GM12878 (cell line): ENCODE data around the gene HCFC2. TPM values are rescaled to one million over a fixed set of nuclear protein-coding genes. Genes with fewer than 3 reads are reported as not detected.
"Not testable (repeated sequence)": the region's sequence is repeated elsewhere in the genome, so short reads cannot be mapped to it uniquely, and the experiment has no call there.

Experiments
- ATAC-seq: fragments of 200-7000 bp; cut with Tn5 transposase; 3 replicates; pipeline ENCODE4 v1.9.1; 2020; ENCODE audit warnings: mild to moderate bottlenecking, moderate library complexity
- BruUV-seq: library from RNA; stranded (reverse); fragments of 400-500 nt; replicated peaks from 2 replicates; lab custom pipeline; 2021; lab: Mats Ljungman, UMichigan
- CTCF ChIA-PET: fragments of 300-600 bp; sonication (Branson Sonifier 250); formaldehyde crosslinking; extraction: SDS; loops from one replicate; lab custom pipeline; 2021; ENCODE audit warnings: inconsistent platforms; lab: Yijun Ruan, JAX
- POLR2A ChIA-PET: fragments of 350-600 bp; formaldehyde crosslinking; extraction: SDS; loops from one replicate; lab custom pipeline; 2021; ENCODE audit warnings: inconsistent platforms; lab: Charles Lee
- RAD21 ChIA-PET: fragments of 300-600 bp; sonication (Branson Sonifier 250); formaldehyde crosslinking; loops from one replicate; lab custom pipeline; 2023; ENCODE audit warnings: antibody characterized with exemption; ENCODE audit not compliant: unreplicated experiment; lab: Charles Lee
- SMC1A ChIA-PET: fragments of 300-600 bp; sonication (Branson Sonifier 250); formaldehyde crosslinking; loops from one replicate; lab custom pipeline; 2023; ENCODE audit not compliant: unreplicated experiment, uncharacterized antibody; lab: Charles Lee
- DNase-seq: peaks from one replicate; pipeline ENCODE4 v3.0.0-alpha.2; 2011; ENCODE audit warnings: low read depth, low spot score
- FAIRE-seq: peaks from 3 replicates; lab custom pipeline; 2011; peaks lifted over from hg19 to GRCh38; lab: Jason Lieb, UNC
- H2AFZ ChIP-seq: 2 replicates; pipeline ENCODE4 v1.6.0; 2011; ENCODE audit warnings: low read depth, low read length, control low read depth; ENCODE audit not compliant: control insufficient read depth
- H3K27ac ChIP-seq: 2 replicates; pipeline ENCODE4 v1.5.1; 2011; ENCODE audit warnings: control low read depth; ENCODE audit not compliant: control insufficient read depth, insufficient read depth
- H3K27me3 ChIP-seq, 2 experiments: replicated peaks in 1 of 2; 2 replicates each; pipeline versions ENCODE4 v1.6.0 to v1.6.1; 2011; ENCODE audit warnings: low read length in 1 of 2; ENCODE audit not compliant: control insufficient read depth in 2 of 2, insufficient read depth in 2 of 2
- H3K36me3 ChIP-seq, 2 experiments: 2 replicates each; pipeline ENCODE4 v1.5.1; 2011; ENCODE audit warnings: low read length in 1 of 2; ENCODE audit not compliant: control insufficient read depth in 2 of 2, insufficient read depth in 2 of 2
- H3K4me1 ChIP-seq: 2 replicates; pipeline ENCODE4 v1.6.1; 2011; ENCODE audit warnings: mild to moderate bottlenecking, low read length, moderate library complexity, mixed read lengths; ENCODE audit not compliant: control insufficient read depth, insufficient read depth
- H3K4me2 ChIP-seq: 2 replicates; pipeline ENCODE4 v1.6.0; 2011; ENCODE audit warnings: control low read depth; ENCODE audit not compliant: control insufficient read depth, insufficient read depth
- H3K4me3 ChIP-seq: fragments of 200-600 bp; sonication (generic); 2 replicates; pipeline ENCODE4 v1.5.1; 2016
- H3K79me2 ChIP-seq: 2 replicates; pipeline ENCODE4 v1.6.0; 2011; ENCODE audit warnings: low read length; ENCODE audit not compliant: control insufficient read depth, insufficient read depth
- H3K9ac ChIP-seq: 2 replicates; pipeline ENCODE4 v1.8.0; 2011; ENCODE audit warnings: low read length, control low read depth, mixed read lengths; ENCODE audit not compliant: control insufficient read depth, insufficient read depth
- H3K9me3 ChIP-seq: replicated peaks from 3 replicates; pipeline ENCODE4 v1.5.1; 2011; ENCODE audit warnings: mild to moderate bottlenecking, low read length; ENCODE audit not compliant: control insufficient read depth, insufficient read depth
- H4K20me1 ChIP-seq: 2 replicates; pipeline ENCODE4 v1.6.0; 2011; ENCODE audit not compliant: control insufficient read depth, insufficient read depth
- ASH2L ChIP-seq: fragments of 300-600, 200-600 bp; sonication (generic); IDR thresholded peaks from 2 replicates; pipeline ENCODE4 v1.6.1; 2017; ENCODE audit warnings: low read depth, mild to moderate bottlenecking, borderline replicate concordance
- GATAD2B ChIP-seq: fragments of 450-650 bp; conservative IDR thresholded peaks from 2 replicates; pipeline ENCODE4 v1.6.1; 2017; ENCODE audit warnings: low read depth, mild to moderate bottlenecking, moderate library complexity
- HDAC6 ChIP-seq: fragments of 200-600 bp; sonication (generic); IDR thresholded peaks from one replicate; pipeline ENCODE4 v1.8.0; 2017; ENCODE audit warnings: antibody characterized with exemption; ENCODE audit not compliant: unreplicated experiment
- IKZF1 ChIP-seq: fragments of 450-650 bp; conservative IDR thresholded peaks from 2 replicates; pipeline ENCODE4 v1.6.1; 2017; ENCODE audit warnings: antibody characterized with exemption, mild to moderate bottlenecking
- MYC ChIP-seq: IDR thresholded peaks from 2 replicates; pipeline ENCODE4 v1.6.1; 2011; ENCODE audit warnings: mild to moderate bottlenecking, low read length, moderate library complexity, inconsistent platforms; ENCODE audit not compliant: insufficient read depth, insufficient replicate concordance, insufficient read length, severe bottlenecking
- NFYA ChIP-seq: IDR thresholded peaks from 2 replicates; pipeline ENCODE4 v1.6.1; 2011; ENCODE audit warnings: low read depth, mild to moderate bottlenecking, low read length, improper control_type of control experiment, borderline replicate concordance
- PAX5 ChIP-seq: IDR thresholded peaks from 2 replicates; pipeline ENCODE4 v1.6.1; 2011; ENCODE audit warnings: low read depth, low read length, borderline replicate concordance
- RBBP5 ChIP-seq: fragments of 200-600 bp; sonication (generic); conservative IDR thresholded peaks from 2 replicates; pipeline ENCODE4 v1.6.1; 2016
- SREBF1 ChIP-seq: IDR thresholded peaks from 2 replicates; pipeline ENCODE4 v1.6.1; 2012; ENCODE audit warnings: mild to moderate bottlenecking, low read length
- ZNF384 ChIP-seq: IDR thresholded peaks from 2 replicates; pipeline ENCODE4 v1.6.1; 2012; ENCODE audit warnings: low read depth, mild to moderate bottlenecking, low read length, improper control_type of control experiment, borderline replicate concordance
- WGBS: methylation state at CpG from one replicate; pipeline ENCODE4 v1.1.6; 2016; ENCODE audit warnings: low lambda C conversion rate; ENCODE audit not compliant: insufficient replicate concordance, insufficient coverage; ENCODE audit errors: missing lambda C conversion rate; 5-methylcytosine and 5-hydroxymethylcytosine counted together
- in situ Hi-C: fragments of 300-500 bp; cut with MboI; formaldehyde crosslinking; loops from 9 replicates; pipeline ENCODE4 v1.14.3; 2018; ENCODE audit warnings: mixed read lengths
- intact Hi-C: fragments of 100-400 bp; cut with micrococcal nuclease; formaldehyde crosslinking; loops from one replicate; pipeline ENCODE4 v1.14.2; 2022; ENCODE audit not compliant: unreplicated experiment
- polyA plus RNA-seq, 11 experiments: library from polyadenylated mRNA; depleted of rRNA in 4 of 11; unstranded in 6 of 11; stranded (reverse) in 5 of 11; fragments of >200 nt; fragmentation: Nextera tagmentation in 4 of 11; fragmentation: Illumina TruSeq in 1 of 11; extraction: Ambion mirVana in 4 of 11; extraction: Trizol in 1 of 11; gene quantifications; 1 replicate in 1 of 11; 2 replicates in 10 of 11; pipeline versions ENCODE4 v1.2.1 to v1.2.3, GENCODE V29; 2011 to 2016; ENCODE audit warnings: inconsistent platforms in 2 of 11, missing spikeins in 2 of 11, low read depth in 1 of 11
- total RNA-seq, 4 experiments: library from RNA; depleted of rRNA in 3 of 4; stranded (reverse); fragments of >200 nt in 3 of 4; fragmentation: Illumina TruSeq in 1 of 4; extraction: Trizol in 1 of 4; gene quantifications; 2 replicates each; pipeline versions ENCODE4 v1.2.1 to v1.2.3, GENCODE V29; 2013 to 2021
- TF ChIP-seq, protein P1 (sequence below): IDR thresholded peaks from 2 replicates; pipeline ENCODE4 v1.6.1; 2012; ENCODE audit warnings: low read depth, low read length, improper control_type of control experiment
- TF ChIP-seq, protein P2 (sequence below): fragments of 450-650 bp; IDR thresholded peaks from 2 replicates; pipeline ENCODE4 v1.6.1; 2017; ENCODE audit warnings: mild to moderate bottlenecking

Gene HCFC2
- total and polyA plus RNA-seq, 10 of the 15 experiments (the other 5 are each of a cell fraction or from before 2014, with no cell fraction given): 1.8 to 14.2 (median 9.3) TPM

DNA sequence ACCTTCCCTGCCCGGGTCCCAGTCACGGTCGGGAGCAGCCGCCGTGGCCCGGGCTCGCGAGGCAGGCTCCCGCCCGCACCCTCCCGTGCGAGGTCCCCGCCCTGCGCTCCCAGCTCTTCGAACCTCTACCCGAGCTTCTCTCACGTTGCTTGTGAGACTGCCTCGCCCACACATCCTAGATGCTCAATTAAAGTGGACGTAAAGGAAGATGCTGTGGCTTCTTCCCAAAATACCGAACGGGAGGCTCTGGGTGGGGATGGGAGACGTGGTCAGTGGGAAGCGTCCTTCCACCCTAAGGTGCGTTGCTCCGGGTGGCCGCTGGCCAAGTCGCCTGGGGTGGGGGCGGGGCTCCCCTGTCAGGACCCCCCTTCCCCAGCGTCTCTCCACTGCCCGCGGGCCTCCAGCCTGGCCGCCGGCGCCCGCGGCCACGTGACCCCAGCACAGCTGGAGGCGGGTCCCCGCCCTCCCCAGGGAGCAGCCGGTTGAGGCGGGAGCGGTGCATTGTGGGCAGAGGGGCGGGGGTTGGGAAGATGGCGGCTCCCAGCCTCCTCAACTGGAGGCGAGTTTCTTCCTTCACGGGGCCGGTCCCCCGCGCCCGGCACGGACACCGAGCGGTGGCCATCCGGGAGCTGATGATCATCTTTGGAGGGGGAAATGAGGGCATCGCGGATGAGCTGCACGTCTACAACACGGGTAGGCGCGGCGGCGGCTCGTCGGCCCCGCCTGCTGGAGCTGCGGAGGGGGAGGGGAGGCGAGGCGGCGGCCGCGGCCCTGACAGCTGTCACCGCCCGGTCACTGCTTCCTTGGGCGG, at the start of gene HCFC2 (continued):
- TF ChIP-seq ZNF384 (no peak), NFYA (no peak), HDAC6 (no peak), RBBP5 (peak; percentile 94; the same call in 1 of the 2 replicates), GATAD2B (peak; percentile 94), PAX5 (peak; percentile 67; the same call in 1 of the 2 replicates), ASH2L (peak; percentile 80; the same call in 1 of the 2 replicates), SREBF1 (no peak), IKZF1 (peak; percentile 78), MYC (peak; percentile 72)
- TF ChIP-seq, protein P1, sequence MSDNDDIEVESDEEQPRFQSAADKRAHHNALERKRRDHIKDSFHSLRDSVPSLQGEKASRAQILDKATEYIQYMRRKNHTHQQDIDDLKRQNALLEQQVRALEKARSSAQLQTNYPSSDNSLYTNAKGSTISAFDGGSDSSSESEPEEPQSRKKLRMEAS: peak; percentile 94
- TF ChIP-seq, protein P2, sequence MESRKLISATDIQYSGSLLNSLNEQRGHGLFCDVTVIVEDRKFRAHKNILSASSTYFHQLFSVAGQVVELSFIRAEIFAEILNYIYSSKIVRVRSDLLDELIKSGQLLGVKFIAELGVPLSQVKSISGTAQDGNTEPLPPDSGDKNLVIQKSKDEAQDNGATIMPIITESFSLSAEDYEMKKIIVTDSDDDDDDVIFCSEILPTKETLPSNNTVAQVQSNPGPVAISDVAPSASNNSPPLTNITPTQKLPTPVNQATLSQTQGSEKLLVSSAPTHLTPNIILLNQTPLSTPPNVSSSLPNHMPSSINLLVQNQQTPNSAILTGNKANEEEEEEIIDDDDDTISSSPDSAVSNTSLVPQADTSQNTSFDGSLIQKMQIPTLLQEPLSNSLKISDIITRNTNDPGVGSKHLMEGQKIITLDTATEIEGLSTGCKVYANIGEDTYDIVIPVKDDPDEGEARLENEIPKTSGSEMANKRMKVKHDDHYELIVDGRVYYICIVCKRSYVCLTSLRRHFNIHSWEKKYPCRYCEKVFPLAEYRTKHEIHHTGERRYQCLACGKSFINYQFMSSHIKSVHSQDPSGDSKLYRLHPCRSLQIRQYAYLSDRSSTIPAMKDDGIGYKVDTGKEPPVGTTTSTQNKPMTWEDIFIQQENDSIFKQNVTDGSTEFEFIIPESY: no peak
- TF ChIP-seq, all 136 proteins: peak for 48

GRCh38 chr12:104021862-104022261, 42.5 kb upstream of the HCFC2 start:
- 0% methylated on average over 1 of the region's 1 CpG for WGBS
- RAD21 ChIA-PET: not testable (repeated sequence)

More at GRCh38 chr12:104021862-104022261, 42.5 kb upstream of the HCFC2 start:
- H3K4me1 ChIP-seq, H3K36me3 ChIP-seq, H3K27ac ChIP-seq, H3K4me3 ChIP-seq, H3K79me2 ChIP-seq, H3K9ac ChIP-seq, DNase-seq, SMC1A ChIA-PET, H2AFZ ChIP-seq, POLR2A ChIA-PET, in situ Hi-C loops, ATAC-seq, H3K27me3 ChIP-seq, intact Hi-C loops, H3K4me2 ChIP-seq, FAIRE-seq, BruUV-seq, H3K9me3 ChIP-seq, H4K20me1 ChIP-seq: not testable (repeated sequence)
- CTCF ChIA-PET: interaction anchor here (1.0 kb wide), 1 partner anchor 15 kb away, joined by 3 read pairs; no protein-coding TSS in a partner anchor
